Measurements from ENCODE around the gene ENG.
A peak's percentile ranks its signal among the peaks of the same experiment; 100 is the strongest.

Gene ENG

GRCh38 chr9:127773981-127774380, 80.5 kb downstream of the ENG start:
- peaks cover 13% of the 10 kb centered on the region; the same call in 1 of the 2 replicates for H3K4me1 ChIP-seq (ENCODE audit: insufficient read depth, low read length)
- no peak overlapping the region for H3K4me3 ChIP-seq (ENCODE audit: low read length)
- no peaks in the 10 kb centered on the region for H3K27me3 ChIP-seq (ENCODE audit: insufficient read depth, low read length)
- H3K9ac ChIP-seq (ENCODE audit: low read depth, low read length): no peak overlapping the region
- WGBS: 90% methylated on average over 10 of the region's 10 CpGs
- no peak overlapping the region for H3K27ac ChIP-seq (ENCODE audit: low read depth, low read length)
- H3K9me3 ChIP-seq (ENCODE audit: insufficient read depth, low read depth, low read length): no peaks in the 10 kb centered on the region
- no peaks in the 10 kb centered on the region for H3K36me3 ChIP-seq (ENCODE audit: insufficient read depth, low read length)

GRCh38 chr9:127773272-127773671, 81.2 kb downstream of the ENG start:
- WGBS: 73% methylated on average over 3 of the region's 3 CpGs
- H3K27me3 ChIP-seq (ENCODE audit: insufficient read depth, low read length): no peaks in the 10 kb centered on the region
- H3K4me1 ChIP-seq (ENCODE audit: insufficient read depth, low read length): peaks cover 13% of the 10 kb centered on the region
- no peaks in the 10 kb centered on the region for H3K9me3 ChIP-seq (ENCODE audit: insufficient read depth, low read depth, low read length)
- H3K9ac ChIP-seq (ENCODE audit: low read depth, low read length): no peak overlapping the region
- H3K36me3 ChIP-seq (ENCODE audit: insufficient read depth, low read length): no peaks in the 10 kb centered on the region
- H3K27ac ChIP-seq (ENCODE audit: low read depth, low read length): no peak overlapping the region
- no peak overlapping the region for H3K4me3 ChIP-seq (ENCODE audit: low read length)

- 98% methylated on average over 5 of the region's 5 CpGs for WGBS
- H3K27ac ChIP-seq (ENCODE audit: low read depth, low read length): no peak overlapping the region
These were observed 81.9 kb downstream of the ENG start for GRCh38 chr9:127772603-127773002.

GRCh38 chr9:127771570-127772189, 82.8 kb downstream of the ENG start:
- no peak overlapping the region for H3K9ac ChIP-seq (ENCODE audit: low read depth, low read length)

More at GRCh38 chr9:127772603-127773002, 81.9 kb downstream of the ENG start:
- Histone ChIP-seq H3K27me3 (ENCODE audit: insufficient read depth, low read length) (no peaks in the 10 kb centered on the region), H3K9ac (ENCODE audit: low read depth, low read length) (no peak overlapping the region), H3K4me3 (ENCODE audit: low read length) (no peak overlapping the region), H3K9me3 (ENCODE audit: insufficient read depth, low read depth, low read length) (no peaks in the 10 kb centered on the region), H3K36me3 (ENCODE audit: insufficient read depth, low read length) (no peaks in the 10 kb centered on the region), H3K4me1 (ENCODE audit: insufficient read depth, low read length) (peaks cover 13% of the 10 kb centered on the region)

GRCh38 chr9:127770905-127771569, 83.4 kb downstream of the ENG start:
- Histone ChIP-seq H3K4me3 (ENCODE audit: low read length) (peak overlapping the region; percentile 67), H3K4me1 (ENCODE audit: insufficient read depth, low read length) (peaks cover 9% of the 10 kb centered on the region; the same call in 1 of the 2 replicates), H3K27ac (ENCODE audit: low read depth, low read length) (no peak overlapping the region), H3K27me3 (ENCODE audit: insufficient read depth, low read length) (no peaks in the 10 kb centered on the region), H3K36me3 (ENCODE audit: insufficient read depth, low read length) (no peaks in the 10 kb centered on the region), H3K9me3 (ENCODE audit: insufficient read depth, low read depth, low read length) (no peaks in the 10 kb centered on the region), H3K9ac (ENCODE audit: low read depth, low read length) (no peak overlapping the region)
- WGBS: 2% methylated on average over 41 of the region's 43 CpGs

More at GRCh38 chr9:127771570-127772189, 82.8 kb downstream of the ENG start:
- H3K4me3 ChIP-seq (ENCODE audit: low read length): peak overlapping the region; percentile 48
- H3K36me3 ChIP-seq (ENCODE audit: insufficient read depth, low read length): no peaks in the 10 kb centered on the region
- no peaks in the 10 kb centered on the region for H3K27me3 ChIP-seq (ENCODE audit: insufficient read depth, low read length)
- H3K9me3 ChIP-seq (ENCODE audit: insufficient read depth, low read depth, low read length): no peaks in the 10 kb centered on the region
- WGBS: 7% methylated on average over 18 of the region's 19 CpGs
- no peak overlapping the region for H3K27ac ChIP-seq (ENCODE audit: low read depth, low read length)
- H3K4me1 ChIP-seq (ENCODE audit: insufficient read depth, low read length): peaks cover 13% of the 10 kb centered on the region

GRCh38 chr9:127770583-127770904, 83.9 kb downstream of the ENG start:
- Histone ChIP-seq H3K4me3 (ENCODE audit: low read length) (peak overlapping the region; percentile 67), H3K36me3 (ENCODE audit: insufficient read depth, low read length) (no peaks in the 10 kb centered on the region), H3K27me3 (ENCODE audit: insufficient read depth, low read length) (no peaks in the 10 kb centered on the region), H3K4me1 (ENCODE audit: insufficient read depth, low read length) (peaks cover 9% of the 10 kb centered on the region; the same call in 1 of the 2 replicates), H3K9me3 (ENCODE audit: insufficient read depth, low read depth, low read length) (no peaks in the 10 kb centered on the region), H3K27ac (ENCODE audit: low read depth, low read length) (no peak overlapping the region), H3K9ac (ENCODE audit: low read depth, low read length) (no peak overlapping the region)
- WGBS: 60% methylated on average over 3 of the region's 3 CpGs

- Histone ChIP-seq H3K36me3 (ENCODE audit: insufficient read depth, low read length) (no peaks in the 10 kb centered on the region), H3K9me3 (ENCODE audit: insufficient read depth, low read depth, low read length) (no peaks in the 10 kb centered on the region), H3K27me3 (ENCODE audit: insufficient read depth, low read length) (no peaks in the 10 kb centered on the region), H3K9ac (ENCODE audit: low read depth, low read length) (no peak overlapping the region), H3K27ac (ENCODE audit: low read depth, low read length) (no peak overlapping the region), H3K4me3 (ENCODE audit: low read length) (no peak overlapping the region), H3K4me1 (ENCODE audit: insufficient read depth, low read length) (peaks cover 9% of the 10 kb centered on the region; the same call in 1 of the 2 replicates)
- 87% methylated on average over 4 of the region's 4 CpGs for WGBS
These were observed 84.4 kb downstream of the ENG start for GRCh38 chr9:127769929-127770582.

- Histone ChIP-seq H3K9me3 (ENCODE audit: insufficient read depth, low read depth, low read length) (no peaks in the 10 kb centered on the region), H3K9ac (ENCODE audit: low read depth, low read length) (no peak overlapping the region), H3K27me3 (ENCODE audit: insufficient read depth, low read length) (no peaks in the 10 kb centered on the region), H3K27ac (ENCODE audit: low read depth, low read length) (no peak overlapping the region), H3K4me1 (ENCODE audit: insufficient read depth, low read length) (peaks cover 9% of the 10 kb centered on the region; the same call in 1 of the 2 replicates), H3K4me3 (ENCODE audit: low read length) (no peak overlapping the region), H3K36me3 (ENCODE audit: insufficient read depth, low read length) (no peaks in the 10 kb centered on the region)
- WGBS: 95% methylated on average over 5 of the region's 5 CpGs
These were observed 85.4 kb downstream of the ENG start for GRCh38 chr9:127769101-127769500.

GRCh38 chr9:127768698-127769097, 85.8 kb downstream of the ENG start:
- H3K4me3 ChIP-seq (ENCODE audit: low read length): no peak overlapping the region
- H3K27ac ChIP-seq (ENCODE audit: low read depth, low read length): no peak overlapping the region
- H3K9ac ChIP-seq (ENCODE audit: low read depth, low read length): no peak overlapping the region
- H3K9me3 ChIP-seq (ENCODE audit: insufficient read depth, low read depth, low read length): no peaks in the 10 kb centered on the region
- WGBS: 86% methylated on average over 8 of the region's 8 CpGs
- H3K36me3 ChIP-seq (ENCODE audit: insufficient read depth, low read length): no peaks in the 10 kb centered on the region
- peaks cover 9% of the 10 kb centered on the region; the same call in 1 of the 2 replicates for H3K4me1 ChIP-seq (ENCODE audit: insufficient read depth, low read length)
- H3K27me3 ChIP-seq (ENCODE audit: insufficient read depth, low read length): no peaks in the 10 kb centered on the region

- Histone ChIP-seq H3K9me3 (ENCODE audit: insufficient read depth, low read depth, low read length) (no peaks in the 10 kb centered on the region), H3K4me1 (ENCODE audit: insufficient read depth, low read length) (peaks cover 9% of the 10 kb centered on the region; the same call in 1 of the 2 replicates), H3K4me3 (ENCODE audit: low read length) (no peak overlapping the region), H3K27ac (ENCODE audit: low read depth, low read length) (no peak overlapping the region), H3K36me3 (ENCODE audit: insufficient read depth, low read length) (no peaks in the 10 kb centered on the region), H3K9ac (ENCODE audit: low read depth, low read length) (no peak overlapping the region), H3K27me3 (ENCODE audit: insufficient read depth, low read length) (no peaks in the 10 kb centered on the region)
- 61% methylated on average over 12 of the region's 13 CpGs for WGBS
These were observed 86.5 kb downstream of the ENG start for GRCh38 chr9:127767909-127768331.

- H3K27ac ChIP-seq (ENCODE audit: low read depth, low read length): no peak overlapping the region
- H3K36me3 ChIP-seq (ENCODE audit: insufficient read depth, low read length): no peaks in the 10 kb centered on the region
- no peak overlapping the region for H3K9ac ChIP-seq (ENCODE audit: low read depth, low read length)
- WGBS: 91% methylated on average over 3 of the region's 3 CpGs
- H3K27me3 ChIP-seq (ENCODE audit: insufficient read depth, low read length): no peaks in the 10 kb centered on the region
- H3K9me3 ChIP-seq (ENCODE audit: insufficient read depth, low read depth, low read length): no peaks in the 10 kb centered on the region
- H3K4me3 ChIP-seq (ENCODE audit: low read length): no peak overlapping the region
- peaks cover 11% of the 10 kb centered on the region for H3K4me1 ChIP-seq (ENCODE audit: insufficient read depth, low read length)
These were observed 87.0 kb downstream of the ENG start for GRCh38 chr9:127767410-127767809.
